ENCODE measurements around the gene FBN2. TPM values are rescaled to one million over a fixed set of nuclear protein-coding genes. Genes with fewer than 3 reads are reported as not detected.
A peak's percentile ranks its signal among the peaks of the same experiment; 100 is the strongest.

The FBN2 gene
- total RNA-seq, 1 donor from 2014 or later = 1,151 TPM

GRCh38 chr5:128366147-128366546 lies 171.9 kb downstream of the FBN2 start:
- Mint-ChIP-seq H3K4me3 (ENCODE audit: unreplicated experiment) (no peak overlapping the region), H3K4me1 (ENCODE audit: unreplicated experiment) (no peaks in the 10 kb centered on the region), H3K27me3 (ENCODE audit: unreplicated experiment) (no peaks in the 10 kb centered on the region), H3K36me3 (ENCODE audit: unreplicated experiment) (peaks cover 79% of the 10 kb centered on the region), H3K9me3 (ENCODE audit: unreplicated experiment) (no peaks in the 10 kb centered on the region), H3K27ac (ENCODE audit: unreplicated experiment) (no peak overlapping the region)
- no peak for DNase-seq (ENCODE audit: extremely low spot score, unreplicated experiment)
- no peak for TF ChIP-seq CTCF (IDR thresholded peaks at IDR 0.05)

GRCh38 chr5:128362370-128362769 lies 175.7 kb downstream of the FBN2 start:
- H3K36me3 Mint-ChIP-seq (ENCODE audit: unreplicated experiment) = peaks cover 65% of the 10 kb centered on the region
- no peaks in the 10 kb centered on the region for H3K9me3 Mint-ChIP-seq (ENCODE audit: unreplicated experiment)
- no peaks in the 10 kb centered on the region for H3K27me3 Mint-ChIP-seq (ENCODE audit: unreplicated experiment)
- no peak for TF ChIP-seq CTCF (IDR thresholded peaks at IDR 0.05)
- DNase-seq (ENCODE audit: extremely low spot score, unreplicated experiment) = no peak
- no peak overlapping the region for H3K4me3 Mint-ChIP-seq (ENCODE audit: unreplicated experiment)
- peak overlapping the region; percentile 41 for H3K27ac Mint-ChIP-seq (ENCODE audit: unreplicated experiment)
- peaks cover 29% of the 10 kb centered on the region for H3K4me1 Mint-ChIP-seq (ENCODE audit: unreplicated experiment)

GRCh38 chr5:128358826-128359225 lies 179.2 kb downstream of the FBN2 start:
- Mint-ChIP-seq H3K36me3 (ENCODE audit: unreplicated experiment) (peaks cover 75% of the 10 kb centered on the region), H3K27me3 (ENCODE audit: unreplicated experiment) (no peaks in the 10 kb centered on the region), H3K4me1 (ENCODE audit: unreplicated experiment) (peaks cover 59% of the 10 kb centered on the region), H3K9me3 (ENCODE audit: unreplicated experiment) (no peaks in the 10 kb centered on the region), H3K4me3 (ENCODE audit: unreplicated experiment) (no peak overlapping the region), H3K27ac (ENCODE audit: unreplicated experiment) (peak overlapping the region; percentile 66)
- TF ChIP-seq CTCF (IDR thresholded peaks at IDR 0.05) = no peak
- DNase-seq (ENCODE audit: extremely low spot score, unreplicated experiment) = no peak

- H3K9me3 Mint-ChIP-seq (ENCODE audit: unreplicated experiment) = no peaks in the 10 kb centered on the region
These were observed 180.8 kb downstream of the FBN2 start for GRCh38 chr5:128357226-128357625.

GRCh38 chr5:128355961-128356360 lies 182.1 kb downstream of the FBN2 start:
- Mint-ChIP-seq H3K36me3 (ENCODE audit: unreplicated experiment) (peaks cover 62% of the 10 kb centered on the region), H3K4me1 (ENCODE audit: unreplicated experiment) (peaks cover 61% of the 10 kb centered on the region), H3K4me3 (ENCODE audit: unreplicated experiment) (no peak overlapping the region), H3K27ac (ENCODE audit: unreplicated experiment) (no peak overlapping the region), H3K9me3 (ENCODE audit: unreplicated experiment) (no peaks in the 10 kb centered on the region), H3K27me3 (ENCODE audit: unreplicated experiment) (no peaks in the 10 kb centered on the region)
- no peak for TF ChIP-seq CTCF (IDR thresholded peaks at IDR 0.05)
- DNase-seq (ENCODE audit: extremely low spot score, unreplicated experiment) = no peak

More at GRCh38 chr5:128357226-128357625, 180.8 kb downstream of the FBN2 start:
- Mint-ChIP-seq H3K36me3 (ENCODE audit: unreplicated experiment) (peaks cover 67% of the 10 kb centered on the region), H3K27me3 (ENCODE audit: unreplicated experiment) (no peaks in the 10 kb centered on the region), H3K27ac (ENCODE audit: unreplicated experiment) (no peak overlapping the region), H3K4me3 (ENCODE audit: unreplicated experiment) (no peak overlapping the region), H3K4me1 (ENCODE audit: unreplicated experiment) (peaks cover 61% of the 10 kb centered on the region)
- no peak for TF ChIP-seq CTCF (IDR thresholded peaks at IDR 0.05)
- no peak for DNase-seq (ENCODE audit: extremely low spot score, unreplicated experiment)
